Upper lobe of left lung (tissue), 6 donors: Measurements from ENCODE around the gene RASGRF1. TPM values are rescaled to one million over a fixed set of nuclear protein-coding genes. Genes with fewer than 3 reads are reported as not detected.
A peak's percentile ranks its signal among the peaks of the same experiment; 100 is the strongest.
"Not testable (repeated sequence)": the region's sequence is repeated elsewhere in the genome, so short reads cannot be mapped to it uniquely, and the experiment has no call there.

Experiments used
- ATAC-seq, 2 donors: fragments of 200-7000 bp; cut with Tn5 transposase; one replicate each; pipeline ENCODE4 v1.9.1; 2022; ENCODE audit warnings: mild to moderate bottlenecking in 2 of 2, moderate library complexity in 2 of 2; ENCODE audit not compliant: low FRiP score in 2 of 2
- DNase-seq, 2 donors: peaks; one replicate each; pipeline ENCODE4 v3.0.0-alpha.2; 2019 to 2020
- H3K27ac ChIP-seq, 4 donors: fragments of 200-600 bp; sonication (generic); one replicate each; pipeline ENCODE4 v1.5.1; 2016 to 2019
- H3K27me3 ChIP-seq, 4 donors: fragments of 200-600 bp; sonication (generic); one replicate each; pipeline ENCODE4 v1.5.1; 2017 to 2019
- H3K36me3 ChIP-seq, 4 donors: fragments of 200-600 bp; sonication (generic); one replicate each; pipeline ENCODE4 v1.5.1; 2016 to 2019
- H3K4me1 ChIP-seq, 4 donors: fragments of 200-600 bp; sonication (generic); one replicate each; pipeline ENCODE4 v1.5.1; 2018 to 2019
- H3K4me3 ChIP-seq, 4 donors: fragments of 200-600 bp; sonication (generic); one replicate each; pipeline ENCODE4 v1.5.1; 2017 to 2019; ENCODE audit warnings: mild to moderate bottlenecking in 2 of 4, moderate library complexity in 1 of 4
- H3K9me3 ChIP-seq, 4 donors: fragments of 200-600 bp; sonication (generic); one replicate each; pipeline ENCODE4 v1.5.1; 2018 to 2019
- CTCF ChIP-seq, 6 experiments: fragments of 450-650 bp in 4 of 6; fragments of 200-600 bp in 2 of 6; sonication (generic) in 2 of 6; IDR thresholded peaks; one replicate each; pipeline ENCODE4 v1.5.1; 2016 to 2019; ENCODE audit warnings: antibody characterized with exemption in 6 of 6
- EP300 ChIP-seq, 4 donors: sonication (generic); formaldehyde crosslinking; IDR thresholded peaks; one replicate each; pipeline ENCODE4 v1.5.1; 2017; ENCODE audit warnings: antibody characterized with exemption in 4 of 4, control low read depth in 2 of 4
- POLR2A ChIP-seq, 4 donors: fragments of 450-650 bp; IDR thresholded peaks; one replicate each; pipeline ENCODE4 v1.5.1; 2016 to 2017; ENCODE audit warnings: antibody characterized with exemption in 4 of 4, mild to moderate bottlenecking in 2 of 4
- POLR2AphosphoS5 ChIP-seq, 2 donors: sonication (generic); formaldehyde crosslinking; IDR thresholded peaks; one replicate each; pipeline ENCODE4 v1.5.1; 2017; ENCODE audit warnings: antibody characterized with exemption in 2 of 2
- WGBS, 2 donors: methylation state at CpG; one replicate each; pipeline ENCODE4 v1.1.5; 2017 to 2018; 5-methylcytosine and 5-hydroxymethylcytosine counted together
- total RNA-seq, 6 donors: library from RNA; depleted of rRNA in 4 of 6; stranded (reverse); fragments of >200 nt in 4 of 6; gene quantifications; one replicate each; pipeline versions ENCODE4 v1.1.0 to v1.2.1, GENCODE V29; 2016 to 2021
- donor health status: DM: no; HTN: no; CAD: no; lungs with moderate emphysema.
- donor health status: DM: no; HTN: yes; CAD: no; lungs with severe emphysema.

RASGRF1 gene
- total RNA-seq, 6 donors from 2014 or later: 27.2 to 64.6 (median 54.7) TPM

GRCh38 chr15:78930577-78931388, 159.8 kb downstream of the RASGRF1 start:
- peak; percentile 7 to 57 for ATAC-seq
- H3K9me3 ChIP-seq: no peaks in the 10 kb centered on the region
- H3K4me1 ChIP-seq: peaks cover 0 to 42% (median 8%) of the 10 kb centered on the region in 4 donors
- DNase-seq: no peak
- TF ChIP-seq POLR2A (IDR thresholded peaks at IDR 0.05) (peak in 1 of 4 donors; percentile 34), EP300 (IDR thresholded peaks at IDR 0.05) (no peak)
- H3K27me3 ChIP-seq: no peaks in the 10 kb centered on the region
- no peak overlapping the region for H3K4me3 ChIP-seq
- H3K36me3 ChIP-seq: peaks cover 39 to 87% (median 86%) of the 10 kb centered on the region in 4 donors
- 65% methylated on average over 11 of the region's 11 CpGs for WGBS, 2 donors
- peak overlapping the region in 1 of 4 donors; percentile 9 for H3K27ac ChIP-seq

GRCh38 chr15:78929536-78930264, 160.9 kb downstream of the RASGRF1 start:
- Histone ChIP-seq H3K36me3 (peaks cover 40 to 87% (median 86%) of the 10 kb centered on the region in 4 donors), H3K9me3 (no peaks in the 10 kb centered on the region), H3K27ac (peak overlapping the region in 1 of 4 donors; percentile 23), H3K27me3 (no peaks in the 10 kb centered on the region), H3K4me1 (peaks cover 0 to 31% (median 5%) of the 10 kb centered on the region in 4 donors), H3K4me3 (no peak overlapping the region)
- DNase-seq (peak in 1 of 2 donors; percentile 42), ATAC-seq (no peak)
- 93 to 95% methylated on average over 10 to 14 of the region's 16 CpGs for WGBS, 2 donors
- TF ChIP-seq POLR2AphosphoS5 (IDR thresholded peaks at IDR 0.05): no peak
- TF ChIP-seq POLR2A (IDR thresholded peaks at IDR 0.05): peak in 1 of 4 donors; percentile 35

- Histone ChIP-seq H3K4me3 (no peak overlapping the region), H3K9me3 (no peaks in the 10 kb centered on the region), H3K27me3 (no peaks in the 10 kb centered on the region), H3K4me1 (peaks cover 0 to 23% (median 0%) of the 10 kb centered on the region in 4 donors), H3K27ac (peak overlapping the region in 1 of 4 donors; percentile 23), H3K36me3 (peaks cover 37 to 87% (median 86%) of the 10 kb centered on the region in 4 donors)
- WGBS, 2 donors: 89 to 90% methylated on average over 14 of the region's 14 CpGs
- TF ChIP-seq POLR2AphosphoS5 (IDR thresholded peaks at IDR 0.05): no peak
- TF ChIP-seq EP300 (IDR thresholded peaks at IDR 0.05): no peak
- TF ChIP-seq POLR2A (IDR thresholded peaks at IDR 0.05): no peak
- no peak for TF ChIP-seq CTCF (IDR thresholded peaks at IDR 0.05)
- peak in 1 of 2 donors; percentile 50 for DNase-seq
- ATAC-seq: no peak
Observed at GRCh38 chr15:78928616-78929093, 161.9 kb downstream of the RASGRF1 start.

- H3K27me3 ChIP-seq, H3K4me3 ChIP-seq, ATAC-seq, H3K9me3 ChIP-seq, DNase-seq: not testable (repeated sequence)
- 75 to 90% methylated on average over 14 of the region's 14 CpGs for WGBS, 2 donors
- Histone ChIP-seq H3K36me3 (peaks cover 39 to 87% (median 86%) of the 10 kb centered on the region in 4 donors), H3K4me1 (peaks cover 0 to 23% (median 0%) of the 10 kb centered on the region in 4 donors), H3K27ac (peak overlapping the region in 3 of 4 donors; percentile 11 to 30 (median 17))
Observed at GRCh38 chr15:78928176-78928575, 162.4 kb downstream of the RASGRF1 start.

- H3K27me3 ChIP-seq: no peaks in the 10 kb centered on the region
- peak in 1 of 2 donors; percentile 5 for ATAC-seq
- no peak for DNase-seq
- TF ChIP-seq POLR2AphosphoS5 (IDR thresholded peaks at IDR 0.05) (peak; percentile 12 to 27), CTCF (IDR thresholded peaks at IDR 0.05) (no peak), EP300 (IDR thresholded peaks at IDR 0.05) (no peak)
- no peaks in the 10 kb centered on the region for H3K9me3 ChIP-seq
- H3K4me3 ChIP-seq: no peak overlapping the region
- H3K4me1 ChIP-seq: peaks cover 0 to 23% (median 0%) of the 10 kb centered on the region in 4 donors
- 76 to 77% methylated on average over 17 of the region's 17 CpGs for WGBS, 2 donors
- peak overlapping the region in 3 of 4 donors; percentile 11 to 30 (median 17) for H3K27ac ChIP-seq
- peaks cover 48 to 88% (median 87%) of the 10 kb centered on the region in 4 donors for H3K36me3 ChIP-seq
Observed at GRCh38 chr15:78927077-78927790, 163.3 kb downstream of the RASGRF1 start.
